SK-N-SH (cell line): ENCODE results near the gene CALCOCO1. TPM values are rescaled to one million over a fixed set of nuclear protein-coding genes. Genes with fewer than 3 reads are reported as not detected.

ENCODE experiments used
- CTCF ChIA-PET: fragments of 300-600, 350-600 bp; formaldehyde crosslinking; extraction: SDS; loops from one replicate; lab custom pipeline; 2021; lab: Yijun Ruan, JAX
- POLR2A ChIA-PET: fragments of 350-600 bp; sonication (Branson Sonifier 250); formaldehyde crosslinking; extraction: SDS; loops from one replicate; lab custom pipeline; 2020; ENCODE audit warnings: antibody characterized with exemption, inconsistent platforms; lab: Yijun Ruan, JAX
- DNase-seq: peaks from one replicate; pipeline ENCODE4 v3.0.0; 2012
- H2AFZ ChIP-seq: fragments of 200-600 bp; sonication (generic); 2 replicates; pipeline ENCODE4 v1.8.1; 2016; ENCODE audit warnings: antibody characterized with exemption, mild to moderate bottlenecking, low read depth
- H3F3A ChIP-seq: fragments of 200-600 bp; sonication (generic); replicated peaks from 2 replicates; pipeline ENCODE3; 2016; ENCODE audit warnings: antibody characterized with exemption, mild to moderate bottlenecking; ENCODE audit not compliant: insufficient read depth
- H3K27ac ChIP-seq, 2 experiments: fragments of 200-500 bp in 1 of 2; fragments of 200-600 bp in 1 of 2; sonication (Bioruptor generic) in 1 of 2; sonication (generic), shearing (Covaris generic) in 1 of 2; 2 replicates each; pipeline versions ENCODE4 v1.5.1 to v1.6.1; 2014 to 2016; ENCODE audit warnings: low read depth in 2 of 2, inconsistent platforms in 1 of 2, low read length in 1 of 2, mild to moderate bottlenecking in 1 of 2, mixed read lengths in 1 of 2
- H3K27me3 ChIP-seq: fragments of 200-600 bp; sonication (generic), shearing (Covaris generic); 2 replicates; pipeline ENCODE4 v1.6.1; 2016; ENCODE audit warnings: mixed run types; ENCODE audit not compliant: insufficient read depth
- H3K36me3 ChIP-seq, 2 experiments: fragments of 200-500 bp in 1 of 2; fragments of 200-600 bp in 1 of 2; sonication (Bioruptor generic) in 1 of 2; sonication (generic) in 1 of 2; replicated peaks in 1 of 2; 2 replicates each; pipeline versions ENCODE3 to v1.5.1; 2014 to 2016; ENCODE audit warnings: low read length in 1 of 2, mild to moderate bottlenecking in 1 of 2; ENCODE audit not compliant: insufficient read depth in 2 of 2, control insufficient read depth in 1 of 2
- H3K4me1 ChIP-seq, 2 experiments: fragments of 200-500 bp in 1 of 2; fragments of 200-600 bp in 1 of 2; sonication (Bioruptor generic) in 1 of 2; sonication (generic), shearing (Covaris generic) in 1 of 2; 2 replicates each; pipeline versions ENCODE4 v1.5.1 to v1.6.1; 2014 to 2016; ENCODE audit warnings: low read depth in 1 of 2, low read length in 1 of 2, mixed run types in 1 of 2; ENCODE audit not compliant: insufficient read depth in 2 of 2, control insufficient read depth in 1 of 2
- H3K4me2 ChIP-seq: fragments of 200-600 bp; sonication (generic), shearing (Covaris generic); 2 replicates; pipeline ENCODE4 v1.6.1; 2017; ENCODE audit warnings: mixed run types
- H3K4me3 ChIP-seq, 2 experiments: fragments of 200-500 bp in 1 of 2; fragments of 200-600 bp in 1 of 2; sonication (Bioruptor generic) in 1 of 2; sonication (generic), shearing (Covaris generic) in 1 of 2; 2 replicates each; pipeline versions ENCODE4 v1.5.1 to v1.8.1; 2014 to 2016; ENCODE audit warnings: low read depth in 2 of 2, inconsistent platforms in 1 of 2, low read length in 1 of 2, mild to moderate bottlenecking in 1 of 2, mixed read lengths in 1 of 2, moderate library complexity in 1 of 2
- H3K79me2 ChIP-seq: fragments of 200-600 bp; sonication (generic); 2 replicates; pipeline ENCODE4 v1.8.1; 2017; ENCODE audit warnings: mild to moderate bottlenecking; ENCODE audit not compliant: insufficient read depth
- H3K9ac ChIP-seq: fragments of 200-600 bp; sonication (generic); 2 replicates; pipeline ENCODE4 v1.6.1; 2017; ENCODE audit warnings: mixed run types
- H3K9me2 ChIP-seq: fragments of 200-600 bp; sonication (generic); 2 replicates; pipeline ENCODE4 v1.6.1; 2017; ENCODE audit warnings: mixed run types
- H3K9me3 ChIP-seq: fragments of 200-600 bp; sonication (generic); 2 replicates; pipeline ENCODE4 v1.6.1; 2017; ENCODE audit warnings: mixed run types, mild to moderate bottlenecking, moderate library complexity
- H4K20me1 ChIP-seq: fragments of 200-600 bp; sonication (generic); 2 replicates; pipeline ENCODE4 v1.6.1; 2017; ENCODE audit warnings: mild to moderate bottlenecking, mixed run types; ENCODE audit not compliant: insufficient read depth
- CHD2 ChIP-seq: fragments of 150-350 bp; IDR thresholded peaks from 2 replicates; pipeline ENCODE4 v1.6.1; 2018; ENCODE audit warnings: low read length; ENCODE audit not compliant: partially characterized antibody
- ELF1 ChIP-seq: IDR thresholded peaks from 2 replicates; pipeline ENCODE4 v1.4.0; 2012
- EP300 ChIP-seq, 2 experiments: IDR thresholded peaks; 2 replicates each; pipeline versions ENCODE4 v1.4.0 to v1.6.1; 2012; ENCODE audit warnings: borderline replicate concordance in 1 of 2, low read depth in 1 of 2, low read length in 1 of 2
- EZH2phosphoT487 ChIP-seq: fragments of 200-600 bp; sonication (generic); IDR thresholded peaks from 2 replicates; pipeline ENCODE4 v1.6.1; 2017; ENCODE audit warnings: low read depth, mixed run types, mild to moderate bottlenecking, antibody characterized with exemption, moderate library complexity, borderline replicate concordance
- FOXJ3 ChIP-seq: sonication (generic); formaldehyde crosslinking; IDR thresholded peaks from 2 replicates; pipeline ENCODE4 v1.5.1; 2020; ENCODE audit warnings: mild to moderate bottlenecking, missing genetic modification reagents
- FOXM1 ChIP-seq: IDR thresholded peaks from 2 replicates; pipeline ENCODE4 v1.4.0; 2012; ENCODE audit warnings: low read depth, mild to moderate bottlenecking
- GABPA ChIP-seq: IDR thresholded peaks from 2 replicates; pipeline ENCODE4 v1.4.0; 2012; ENCODE audit warnings: low read depth, mild to moderate bottlenecking
- GATA2 ChIP-seq: sonication (generic); formaldehyde crosslinking; IDR thresholded peaks from 2 replicates; pipeline ENCODE4 v1.5.0; 2020; ENCODE audit warnings: mild to moderate bottlenecking, missing genetic modification reagents
- IRF3 ChIP-seq: fragments of 150-350 bp; IDR thresholded peaks from 2 replicates; pipeline ENCODE4 v1.6.1; 2016; ENCODE audit warnings: mild to moderate bottlenecking, low read depth, low read length
- JUND ChIP-seq: IDR thresholded peaks from 2 replicates; pipeline ENCODE4 v1.4.0; 2012
- MEF2A ChIP-seq: IDR thresholded peaks from 2 replicates; pipeline ENCODE4 v1.4.0; 2012; ENCODE audit warnings: low read depth, borderline replicate concordance
- NFIC ChIP-seq: IDR thresholded peaks from 2 replicates; pipeline ENCODE4 v1.4.0; 2012; ENCODE audit warnings: borderline replicate concordance
- NRF1 ChIP-seq: IDR thresholded peaks from 2 replicates; pipeline ENCODE4 v1.6.1; 2012; ENCODE audit warnings: low read depth, mild to moderate bottlenecking, low read length
- RAD21 ChIP-seq: IDR thresholded peaks from 2 replicates; pipeline ENCODE4 v1.6.1; 2012; ENCODE audit warnings: mild to moderate bottlenecking, low read length
- RFX5 ChIP-seq: IDR thresholded peaks from 2 replicates; pipeline ENCODE4 v1.6.1; 2012; ENCODE audit warnings: mild to moderate bottlenecking, improper control_type of control experiment, low read length
- SIN3A ChIP-seq: IDR thresholded peaks from 2 replicates; pipeline ENCODE4 v1.6.1; 2012; ENCODE audit warnings: low read depth, mild to moderate bottlenecking, low read length, moderate library complexity, borderline replicate concordance
- SMC3 ChIP-seq: IDR thresholded peaks from 2 replicates; pipeline ENCODE4 v1.6.1; 2012; ENCODE audit warnings: low read depth, low read length, improper control_type of control experiment
- YY1 ChIP-seq: IDR thresholded peaks from 2 replicates; pipeline ENCODE4 v1.4.0; 2012; ENCODE audit warnings: low read depth, mild to moderate bottlenecking
- WGBS: methylation state at CpG from one replicate; pipeline ENCODE4 v1.1.6; 2017; ENCODE audit warnings: low lambda C conversion rate; 5-methylcytosine and 5-hydroxymethylcytosine counted together
- polyA plus RNA-seq, 3 experiments: library from polyadenylated mRNA; depleted of rRNA; stranded (reverse); fragments of >200 nt; gene quantifications; 2 replicates each; pipeline ENCODE4 v1.2.3, GENCODE V29; 2012

CALCOCO1 gene
- polyA plus RNA-seq, 1 of the 3 experiments (the other 2 are of a cell fraction): 72.1 TPM

GRCh38 chr12:53754633-53755264 is 27.5 kb upstream of the CALCOCO1 start:
- CTCF ChIA-PET: interaction anchor here (0.7 to 10.5 kb wide), 6 partner anchors 10 to 225 kb away, joined by 3 to 121 read pairs (median 4); partner anchors contain the start of gene ATP5MC2
- Histone ChIP-seq H3F3A (no peaks in the 10 kb centered on the region), H3K36me3 (no peaks in the 10 kb centered on the region), H4K20me1 (no peaks in the 10 kb centered on the region), H3K27ac (no peak overlapping the region), H3K4me2 (no peak overlapping the region), H3K4me3 (no peak overlapping the region), H3K9ac (no peak overlapping the region), H3K4me1 (peaks cover 9 to 11% of the 10 kb centered on the region in 2 experiments; a peak in 1 of 4 replicates), H3K9me3 (no peaks in the 10 kb centered on the region), H2AFZ (no peak overlapping the region), H3K27me3 (peaks cover 87% of the 10 kb centered on the region), H3K79me2 (no peaks in the 10 kb centered on the region), H3K9me2 (no peaks in the 10 kb centered on the region)
- POLR2A ChIA-PET: no interaction called here
- 5% methylated on average over 4 of the region's 4 CpGs for WGBS
- DNase-seq: no peak
- TF ChIP-seq NRF1: no peak
- TF ChIP-seq SMC3: no peak
- TF ChIP-seq YY1: no peak
- TF ChIP-seq IRF3: no peak
- no peak for TF ChIP-seq MEF2A
- TF ChIP-seq ELF1: no peak
- no peak for TF ChIP-seq EZH2phosphoT487

- Histone ChIP-seq H3K27me3 (peaks cover 87% of the 10 kb centered on the region), H3F3A (no peaks in the 10 kb centered on the region), H3K9me3 (no peaks in the 10 kb centered on the region), H4K20me1 (no peaks in the 10 kb centered on the region), H3K4me2 (no peak overlapping the region), H3K9me2 (no peaks in the 10 kb centered on the region), H3K79me2 (no peaks in the 10 kb centered on the region), H3K4me1 (peaks cover 9 to 11% of the 10 kb centered on the region in 2 experiments; a peak in 1 of 4 replicates), H3K27ac (no peak overlapping the region), H3K9ac (no peak overlapping the region), H3K4me3 (no peak overlapping the region), H2AFZ (no peak overlapping the region), H3K36me3 (no peaks in the 10 kb centered on the region)
- TF ChIP-seq CHD2: no peak
- no peak for TF ChIP-seq NFIC
- DNase-seq: no peak
- ChIA-PET CTCF (interaction anchor here (1.0 to 10.5 kb wide), 4 partner anchors 9 to 225 kb away, joined by 3 to 121 read pairs (median 46); no protein-coding TSS in a partner anchor), POLR2A (no interaction called here)
- 7% methylated on average over 7 of the region's 7 CpGs for WGBS
Observed at GRCh38 chr12:53754188-53754585, 26.9 kb upstream of the CALCOCO1 start.

GRCh38 chr12:53752621-53753020 is 25.4 kb upstream of the CALCOCO1 start:
- WGBS: 84% methylated on average over 3 of the region's 3 CpGs
- H3K36me3 ChIP-seq: no peaks in the 10 kb centered on the region
- no peak overlapping the region for H3K4me2 ChIP-seq
- no peaks in the 10 kb centered on the region for H3K9me2 ChIP-seq
- H3K4me1 ChIP-seq: peaks cover 9 to 11% of the 10 kb centered on the region in 2 experiments; a peak in 1 of 4 replicates
- H3K27ac ChIP-seq: no peak overlapping the region
- H3K9me3 ChIP-seq: no peaks in the 10 kb centered on the region
- H3K9ac ChIP-seq: no peak overlapping the region
- no peak overlapping the region for H2AFZ ChIP-seq
- DNase-seq: no peak
- H3K27me3 ChIP-seq: peaks cover 87% of the 10 kb centered on the region
- H4K20me1 ChIP-seq: no peaks in the 10 kb centered on the region
- ChIA-PET POLR2A (no interaction called here), CTCF (interaction anchor here (0.6 to 10.5 kb wide), 10 partner anchors 9 to 233 kb away, joined by 3 to 90 read pairs (median 3); partner anchors contain the start of gene HOXC10)
- TF ChIP-seq FOXM1 (no peak), YY1 (no peak), RAD21 (no peak), RFX5 (no peak), GATA2 (no peak), EZH2phosphoT487 (no peak), EP300 (IDR thresholded peaks at IDR 0.05; ENCODE audit: borderline replicate concordance in 1 of 2, low read depth in 1 of 2, low read length in 1 of 2) (no peak), SIN3A (no peak), JUND (no peak), FOXJ3 (CRISPR knock-in tag) (no peak), GABPA (no peak), MEF2A (no peak)
- H3K4me3 ChIP-seq: no peak overlapping the region
- H3F3A ChIP-seq: no peaks in the 10 kb centered on the region
- no peaks in the 10 kb centered on the region for H3K79me2 ChIP-seq
